ENCODE data around the gene GHRH.

GHRH gene

DNA sequence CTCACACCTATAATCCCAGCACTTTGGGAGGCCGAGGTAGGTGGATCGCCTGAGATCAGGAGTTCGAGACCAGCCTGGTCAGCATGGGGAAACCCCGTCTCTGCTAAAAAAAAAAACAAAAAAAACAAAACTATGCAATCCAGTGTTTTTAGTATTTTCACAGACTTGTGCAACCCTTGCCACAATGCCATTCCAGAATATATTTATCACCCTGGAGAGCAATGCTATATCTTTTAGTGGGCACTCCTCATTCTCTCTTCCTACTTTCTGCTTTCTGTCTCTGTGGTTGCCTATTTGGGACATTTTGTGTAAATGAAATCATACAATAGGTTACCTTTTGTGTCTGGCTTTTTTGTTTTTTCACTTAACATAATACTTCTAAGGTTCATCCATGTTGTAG, 43.2 kb downstream of the GHRH start:
- TF ChIP-seq TARDBP (IDR thresholded peaks at IDR 0.05): no peak
- TF ChIP-seq ZNF384 (IDR thresholded peaks at IDR 0.05): no peak
- TF ChIP-seq NFRKB (IDR thresholded peaks at IDR 0.05): no peak
- TF ChIP-seq ELF4 (IDR thresholded peaks at IDR 0.05): no peak
- no peak for TF ChIP-seq BHLHE40 (IDR thresholded peaks at IDR 0.05; ENCODE audit: borderline replicate concordance)
- no peak for TF ChIP-seq FOXA1 (IDR thresholded peaks at IDR 0.05)
- no peak for TF ChIP-seq ARNT (IDR thresholded peaks at IDR 0.05)
- no peak for TF ChIP-seq HDGF (IDR thresholded peaks at IDR 0.05; ENCODE audit: borderline replicate concordance)
- no peak for TF ChIP-seq LEF1 (IDR thresholded peaks at IDR 0.05; ENCODE audit: borderline replicate concordance)
- no peak for TF ChIP-seq FOXM1 (IDR thresholded peaks at IDR 0.05; ENCODE audit: borderline replicate concordance)
- TF ChIP-seq FOXK2 (IDR thresholded peaks at IDR 0.05): no peak
- TF ChIP-seq, protein P1, sequence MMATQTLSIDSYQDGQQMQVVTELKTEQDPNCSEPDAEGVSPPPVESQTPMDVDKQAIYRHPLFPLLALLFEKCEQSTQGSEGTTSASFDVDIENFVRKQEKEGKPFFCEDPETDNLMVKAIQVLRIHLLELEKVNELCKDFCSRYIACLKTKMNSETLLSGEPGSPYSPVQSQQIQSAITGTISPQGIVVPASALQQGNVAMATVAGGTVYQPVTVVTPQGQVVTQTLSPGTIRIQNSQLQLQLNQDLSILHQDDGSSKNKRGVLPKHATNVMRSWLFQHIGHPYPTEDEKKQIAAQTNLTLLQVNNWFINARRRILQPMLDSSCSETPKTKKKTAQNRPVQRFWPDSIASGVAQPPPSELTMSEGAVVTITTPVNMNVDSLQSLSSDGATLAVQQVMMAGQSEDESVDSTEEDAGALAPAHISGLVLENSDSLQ (IDR thresholded peaks at IDR 0.05): no peak
- ChIA-PET POLR2A (no interaction called here), CTCF (no interaction called here)
- DNase-seq (ENCODE audit: extremely low spot score): no peak

DNA sequence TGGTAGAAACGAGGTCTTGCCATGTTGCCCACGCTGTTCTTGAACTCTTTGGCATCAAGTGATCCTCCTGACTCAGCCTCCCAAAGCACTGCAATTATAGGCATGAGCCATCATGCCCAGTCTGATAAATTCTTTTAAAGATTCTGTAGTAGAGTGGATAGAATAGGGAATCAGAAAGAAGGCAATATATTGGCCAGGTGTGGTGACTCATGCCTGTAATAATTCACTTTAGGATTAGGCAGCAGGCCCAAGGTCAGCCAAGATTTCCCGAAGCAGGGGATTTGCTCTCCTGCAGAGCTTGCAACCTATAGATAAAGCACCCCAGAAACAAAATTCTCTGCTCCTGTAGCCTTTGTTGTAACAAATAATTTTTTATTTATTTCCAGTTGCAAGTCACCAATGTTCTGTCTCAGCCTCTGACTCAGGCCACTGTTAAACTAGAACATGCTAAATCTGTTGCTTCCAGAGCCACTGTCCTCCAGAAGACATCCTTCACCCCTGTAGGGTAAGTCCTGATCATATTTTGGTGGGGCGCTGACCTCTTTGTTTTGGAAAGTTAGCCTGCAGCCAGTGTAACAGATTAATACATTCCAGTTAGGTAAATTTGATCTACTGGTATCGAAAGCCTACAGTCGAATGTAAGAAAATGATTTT, 51.8 kb downstream of the GHRH start:
- CTCF ChIA-PET: no interaction called here
- DNase-seq (ENCODE audit: extremely low spot score): no peak
- TF ChIP-seq CTBP1 (IDR thresholded peaks at IDR 0.05; ENCODE audit: borderline replicate concordance) (no peak), ZNF384 (IDR thresholded peaks at IDR 0.05) (no peak), FOXA1 (IDR thresholded peaks at IDR 0.05) (no peak), ELF4 (IDR thresholded peaks at IDR 0.05) (no peak), FOXM1 (IDR thresholded peaks at IDR 0.05; ENCODE audit: borderline replicate concordance) (no peak), HDGF (IDR thresholded peaks at IDR 0.05; ENCODE audit: borderline replicate concordance) (no peak), LEF1 (IDR thresholded peaks at IDR 0.05; ENCODE audit: borderline replicate concordance) (no peak), BHLHE40 (IDR thresholded peaks at IDR 0.05; ENCODE audit: borderline replicate concordance) (no peak), NFRKB (IDR thresholded peaks at IDR 0.05) (no peak), SP1 (IDR thresholded peaks at IDR 0.05) (no peak), ARNT (IDR thresholded peaks at IDR 0.05) (no peak)
- TF ChIP-seq, protein P1 (IDR thresholded peaks at IDR 0.05): no peak
- POLR2A ChIA-PET: no interaction called here

DNA sequence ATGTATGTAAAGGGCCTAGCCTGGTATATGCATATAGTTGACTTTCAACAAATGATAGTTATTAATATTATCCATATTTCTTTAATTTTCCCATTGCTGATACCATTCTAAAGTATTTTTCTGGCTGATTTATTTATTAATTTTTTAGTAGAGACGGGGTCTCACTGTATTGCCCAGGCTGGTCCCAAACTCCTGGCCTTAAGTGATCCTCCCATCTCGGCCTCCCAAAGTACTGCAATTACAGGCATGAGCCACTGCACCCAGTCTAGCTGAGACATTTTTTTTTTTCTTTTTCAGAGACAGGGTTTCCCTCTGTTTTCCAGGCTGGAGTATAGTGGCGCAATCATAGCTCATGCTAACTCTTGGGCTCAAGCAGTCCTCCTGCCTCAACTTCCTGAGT, 52.4 kb downstream of the GHRH start:
- TF ChIP-seq ARNT (IDR thresholded peaks at IDR 0.05) (no peak), ZNF384 (IDR thresholded peaks at IDR 0.05) (no peak), TARDBP (IDR thresholded peaks at IDR 0.05) (no peak), SUZ12 (IDR thresholded peaks at IDR 0.05) (no peak), LEF1 (IDR thresholded peaks at IDR 0.05; ENCODE audit: borderline replicate concordance) (no peak), FOXK2 (IDR thresholded peaks at IDR 0.05) (no peak), BHLHE40 (IDR thresholded peaks at IDR 0.05; ENCODE audit: borderline replicate concordance) (no peak), FOXA1 (IDR thresholded peaks at IDR 0.05) (no peak), SP1 (IDR thresholded peaks at IDR 0.05) (no peak), L3MBTL2 (conservative IDR thresholded peaks at IDR 0.05) (no peak), ELF4 (IDR thresholded peaks at IDR 0.05) (no peak), HDGF (IDR thresholded peaks at IDR 0.05; ENCODE audit: borderline replicate concordance) (no peak)
- ChIA-PET CTCF (no interaction called here), POLR2A (no interaction called here)
- no peak for DNase-seq (ENCODE audit: extremely low spot score)

DNA sequence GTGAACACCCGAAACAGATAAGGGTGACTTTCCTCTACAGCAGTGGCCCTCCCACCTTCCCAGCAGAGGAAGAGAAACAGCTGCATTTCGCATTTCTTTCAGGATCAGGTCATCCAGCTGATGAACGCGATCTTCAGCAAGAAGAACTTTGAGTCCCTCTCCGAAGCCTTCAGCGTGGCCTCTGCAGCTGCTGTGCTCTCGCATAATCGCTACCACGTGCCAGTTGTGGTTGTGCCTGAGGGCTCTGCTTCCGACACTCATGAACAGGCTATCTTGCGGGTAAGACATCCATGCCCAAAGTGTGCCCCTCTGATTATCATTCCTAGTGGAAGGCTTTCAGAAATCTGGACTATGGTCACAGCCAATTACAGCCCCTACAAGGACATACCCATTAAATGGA, 54.4 kb downstream of the GHRH start:
- CTCF ChIA-PET: no interaction called here
- TF ChIP-seq CTBP1 (IDR thresholded peaks at IDR 0.05; ENCODE audit: borderline replicate concordance) (no peak), FOXK2 (IDR thresholded peaks at IDR 0.05) (no peak), LEF1 (IDR thresholded peaks at IDR 0.05; ENCODE audit: borderline replicate concordance) (no peak), ZNF384 (IDR thresholded peaks at IDR 0.05) (no peak), TARDBP (IDR thresholded peaks at IDR 0.05) (no peak), FOXA1 (IDR thresholded peaks at IDR 0.05) (no peak), HDGF (IDR thresholded peaks at IDR 0.05; ENCODE audit: borderline replicate concordance) (no peak), ARNT (IDR thresholded peaks at IDR 0.05) (no peak), SUZ12 (IDR thresholded peaks at IDR 0.05) (no peak), NFRKB (IDR thresholded peaks at IDR 0.05) (no peak), ELF4 (IDR thresholded peaks at IDR 0.05) (no peak)
- TF ChIP-seq, protein P1 (IDR thresholded peaks at IDR 0.05): no peak
- POLR2A ChIA-PET: no interaction called here
- DNase-seq (ENCODE audit: extremely low spot score): no peak

DNA sequence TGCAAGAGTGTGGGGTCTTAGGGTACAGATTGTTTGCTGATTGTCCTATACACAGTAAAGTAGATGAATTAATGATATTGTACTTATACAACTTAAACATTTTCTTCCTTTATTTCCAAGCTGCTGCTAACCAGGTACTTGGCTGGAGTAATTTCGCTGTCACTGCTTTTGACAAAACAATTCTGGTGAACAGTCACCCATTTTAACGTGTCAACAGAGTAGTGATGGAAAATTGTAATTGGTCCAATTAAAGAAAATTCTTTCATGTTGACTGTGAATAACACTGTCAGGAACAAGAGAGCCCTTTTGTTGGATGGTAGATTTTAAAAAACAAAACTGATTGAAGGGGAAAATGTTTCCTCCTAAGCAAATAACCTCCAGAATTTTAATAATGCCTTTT, 55.8 kb downstream of the GHRH start:
- DNase-seq (ENCODE audit: extremely low spot score): no peak
- ChIA-PET POLR2A (no interaction called here), CTCF (interaction anchor here (0.8 kb wide), 1 partner anchor 10 kb away, joined by 3 read pairs; no protein-coding TSS in a partner anchor)
- TF ChIP-seq ELF4 (IDR thresholded peaks at IDR 0.05) (no peak), BHLHE40 (IDR thresholded peaks at IDR 0.05; ENCODE audit: borderline replicate concordance) (no peak), ZNF384 (IDR thresholded peaks at IDR 0.05) (no peak), HDGF (IDR thresholded peaks at IDR 0.05; ENCODE audit: borderline replicate concordance) (no peak), LEF1 (IDR thresholded peaks at IDR 0.05; ENCODE audit: borderline replicate concordance) (no peak), CTBP1 (IDR thresholded peaks at IDR 0.05; ENCODE audit: borderline replicate concordance) (no peak), L3MBTL2 (conservative IDR thresholded peaks at IDR 0.05) (no peak), TARDBP (IDR thresholded peaks at IDR 0.05) (no peak), FOXM1 (IDR thresholded peaks at IDR 0.05; ENCODE audit: borderline replicate concordance) (no peak), FOXK2 (IDR thresholded peaks at IDR 0.05) (no peak), ARNT (IDR thresholded peaks at IDR 0.05) (no peak), NFRKB (IDR thresholded peaks at IDR 0.05) (no peak), FOXA1 (IDR thresholded peaks at IDR 0.05) (no peak), SUZ12 (IDR thresholded peaks at IDR 0.05) (no peak), SP1 (IDR thresholded peaks at IDR 0.05) (no peak)
- TF ChIP-seq, protein P1 (IDR thresholded peaks at IDR 0.05): no peak

Data from HEK293T (cell line).